GM21526 (cell line): ENCODE results near the gene TTLL9.

ENCODE experiments used
- ATAC-seq: cut with Tn5 transposase; IDR thresholded peaks from one replicate; pipeline ENCODE4 v1.9.1; 2021; ENCODE audit warnings: moderate library complexity; ENCODE audit not compliant: unreplicated experiment, low FRiP score

The TTLL9 gene

DNA sequence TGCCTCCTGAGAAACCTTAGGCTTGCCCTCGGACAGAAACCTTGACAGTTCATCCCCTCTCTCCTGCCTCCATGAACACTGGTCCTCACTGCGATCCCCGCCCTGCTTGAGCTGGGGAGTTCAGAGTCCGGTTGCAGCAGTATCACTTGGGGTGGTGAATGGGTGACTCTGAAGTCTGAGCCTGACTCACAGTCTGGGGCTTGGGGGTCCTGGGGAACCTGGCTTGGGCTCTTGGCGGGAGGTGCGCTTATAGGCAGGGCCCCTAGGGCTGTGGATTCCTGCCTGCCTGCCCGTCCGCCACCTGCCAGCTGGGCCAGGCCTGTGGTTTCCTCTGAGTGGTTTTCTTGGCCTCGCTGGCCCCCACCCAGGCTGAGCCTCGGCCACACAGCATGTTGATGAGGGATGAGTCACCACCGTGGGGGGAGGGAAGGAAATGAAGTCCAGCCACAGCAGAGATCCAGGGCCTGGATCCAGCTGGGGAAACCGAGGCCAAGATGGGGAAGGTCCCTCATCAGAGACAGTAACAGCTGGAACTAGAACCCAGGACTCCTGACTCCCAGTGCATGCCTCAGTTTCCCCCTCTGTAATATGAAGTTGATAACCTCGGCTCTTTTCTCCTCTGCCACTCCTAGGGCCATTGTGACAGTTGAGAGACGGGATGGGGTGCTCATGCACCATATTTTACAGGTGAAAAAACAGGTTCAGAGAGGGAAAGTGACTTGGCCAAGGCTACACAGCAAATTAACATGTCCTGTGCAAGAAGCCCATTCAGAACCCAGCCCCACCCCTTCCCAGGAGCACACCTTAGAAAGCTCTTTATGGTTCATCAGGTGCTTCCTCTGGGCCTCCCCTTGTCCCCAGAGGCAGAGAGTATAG lies 34.2 kb upstream of the TTLL9 start:
- ATAC-seq = no peak

DNA sequence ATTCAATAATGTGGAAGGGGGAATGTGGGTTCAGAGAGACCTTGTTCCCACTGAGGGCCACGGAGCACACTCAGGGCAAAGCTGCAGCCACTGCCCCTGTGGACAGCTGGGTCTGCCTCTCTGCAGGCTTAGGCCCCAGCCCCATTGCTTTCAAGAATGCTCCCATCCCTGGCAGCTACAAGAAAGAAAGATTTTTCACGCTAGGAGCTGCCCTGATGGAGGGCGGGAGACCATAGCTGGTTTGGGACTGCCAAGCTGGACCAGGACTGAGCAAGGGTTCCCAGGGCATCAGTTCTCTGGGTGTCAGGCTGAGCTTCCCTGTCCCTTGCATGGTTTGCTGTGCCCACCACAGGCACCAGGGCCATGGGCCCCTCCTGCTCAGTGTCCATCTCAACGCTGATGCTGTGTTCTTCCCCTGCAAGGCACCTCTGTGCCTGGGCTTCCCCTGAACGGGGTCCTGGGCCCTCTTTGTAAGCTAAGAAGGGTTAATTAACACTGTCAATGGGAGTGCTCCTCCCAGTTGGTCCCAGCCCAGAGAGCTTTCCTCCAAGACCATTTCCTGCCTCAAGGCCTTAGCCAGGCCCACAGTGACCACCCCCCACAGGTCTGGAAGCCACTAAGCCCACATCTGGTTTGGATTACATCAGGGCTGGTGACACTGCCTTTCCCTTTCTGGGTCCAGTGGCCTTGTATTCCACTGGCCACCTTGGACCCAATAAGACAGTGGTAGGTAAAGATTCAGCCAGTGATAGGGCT lies 33.4 kb upstream of the TTLL9 start:
- ATAC-seq = no peak

DNA sequence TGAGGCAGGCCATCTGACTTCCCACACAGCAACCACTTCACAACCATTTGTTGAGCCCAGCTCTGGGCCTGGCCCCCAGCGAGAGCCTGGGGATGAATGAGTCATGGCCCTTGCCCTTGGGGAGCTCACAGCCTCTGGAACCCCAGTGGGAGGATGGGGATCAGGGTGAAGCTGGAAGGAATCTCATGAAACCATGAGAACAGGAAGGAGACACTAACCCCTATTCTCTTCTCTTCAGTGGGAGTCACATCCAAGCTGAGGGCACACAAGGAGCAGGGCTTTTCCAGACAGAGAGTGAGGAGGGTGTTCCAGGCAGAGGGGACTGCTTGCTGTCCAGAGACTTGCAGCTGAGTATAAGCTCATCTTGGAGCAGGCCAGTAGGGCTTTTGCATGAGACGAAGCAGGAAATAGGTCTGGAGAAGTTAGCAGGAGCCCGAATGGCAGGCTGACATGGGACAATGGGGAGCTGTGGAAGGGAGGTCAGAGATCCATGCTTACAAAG lies 32.5 kb upstream of the TTLL9 start:
- no peak for ATAC-seq

DNA sequence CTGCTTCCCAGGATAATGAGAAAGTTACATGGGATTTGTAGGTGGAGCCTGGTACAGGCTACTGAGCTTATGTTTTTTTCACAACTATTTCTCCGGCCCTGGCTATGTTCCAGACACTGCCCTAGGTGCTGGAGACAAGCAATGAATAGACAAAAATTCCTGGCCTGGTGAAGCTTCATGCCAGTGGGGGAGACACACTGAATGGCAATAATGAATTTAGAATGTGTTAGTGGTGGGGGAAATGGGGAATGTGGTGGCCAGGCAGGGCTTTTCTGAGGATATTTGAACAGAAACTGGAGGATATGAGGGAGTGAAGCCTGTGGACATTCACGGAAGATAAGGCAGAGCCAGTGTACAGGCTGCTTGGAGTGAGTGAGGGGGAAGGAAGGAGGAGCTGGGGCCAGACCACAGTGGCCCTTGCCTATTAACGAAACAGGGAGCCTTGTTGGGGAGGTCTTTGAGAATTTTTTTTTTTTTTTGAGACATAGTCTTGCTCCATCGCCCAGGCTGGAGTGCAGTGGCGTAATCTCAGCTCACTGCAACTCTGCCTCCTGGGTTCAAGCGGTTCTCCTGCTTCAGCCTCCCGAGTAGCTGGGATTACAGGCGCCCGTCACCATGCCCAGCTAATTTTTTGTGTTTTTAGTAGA lies 31.7 kb upstream of the TTLL9 start:
- no peak for ATAC-seq

DNA sequence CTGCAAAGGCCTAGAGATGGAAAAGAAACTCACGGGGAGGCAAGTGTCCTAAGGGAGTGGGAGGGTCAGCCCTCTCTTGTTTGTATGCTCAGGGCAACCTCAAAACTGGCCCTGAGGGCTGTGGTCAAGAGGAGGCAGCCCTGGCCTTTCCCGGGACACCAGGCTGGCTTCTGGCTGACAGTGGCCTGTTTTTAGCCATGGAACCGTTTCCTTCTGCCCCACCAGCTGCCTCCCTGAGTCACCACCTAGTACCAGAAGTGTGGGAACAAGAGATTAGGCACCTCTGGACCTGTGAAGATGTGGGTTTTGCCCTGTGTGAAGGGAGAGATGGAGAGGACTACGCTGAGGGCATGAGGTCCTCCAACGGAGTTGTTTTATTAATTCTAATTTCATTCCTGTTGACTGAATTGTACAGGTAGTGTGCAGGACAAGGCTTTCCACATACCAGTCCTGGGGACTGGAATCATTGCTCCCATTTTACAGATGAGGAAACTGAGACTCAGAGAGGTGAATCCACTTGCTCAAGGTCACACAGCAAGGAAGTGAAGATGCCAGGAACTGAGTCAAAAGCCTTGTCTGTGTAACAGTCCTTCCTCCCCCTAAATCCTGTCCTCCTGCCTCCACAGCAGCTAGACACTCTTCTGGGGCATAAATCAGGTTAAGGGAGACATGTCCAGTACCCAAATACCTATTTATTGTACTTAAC lies 30.5 kb upstream of the TTLL9 start:
- ATAC-seq = no peak

DNA sequence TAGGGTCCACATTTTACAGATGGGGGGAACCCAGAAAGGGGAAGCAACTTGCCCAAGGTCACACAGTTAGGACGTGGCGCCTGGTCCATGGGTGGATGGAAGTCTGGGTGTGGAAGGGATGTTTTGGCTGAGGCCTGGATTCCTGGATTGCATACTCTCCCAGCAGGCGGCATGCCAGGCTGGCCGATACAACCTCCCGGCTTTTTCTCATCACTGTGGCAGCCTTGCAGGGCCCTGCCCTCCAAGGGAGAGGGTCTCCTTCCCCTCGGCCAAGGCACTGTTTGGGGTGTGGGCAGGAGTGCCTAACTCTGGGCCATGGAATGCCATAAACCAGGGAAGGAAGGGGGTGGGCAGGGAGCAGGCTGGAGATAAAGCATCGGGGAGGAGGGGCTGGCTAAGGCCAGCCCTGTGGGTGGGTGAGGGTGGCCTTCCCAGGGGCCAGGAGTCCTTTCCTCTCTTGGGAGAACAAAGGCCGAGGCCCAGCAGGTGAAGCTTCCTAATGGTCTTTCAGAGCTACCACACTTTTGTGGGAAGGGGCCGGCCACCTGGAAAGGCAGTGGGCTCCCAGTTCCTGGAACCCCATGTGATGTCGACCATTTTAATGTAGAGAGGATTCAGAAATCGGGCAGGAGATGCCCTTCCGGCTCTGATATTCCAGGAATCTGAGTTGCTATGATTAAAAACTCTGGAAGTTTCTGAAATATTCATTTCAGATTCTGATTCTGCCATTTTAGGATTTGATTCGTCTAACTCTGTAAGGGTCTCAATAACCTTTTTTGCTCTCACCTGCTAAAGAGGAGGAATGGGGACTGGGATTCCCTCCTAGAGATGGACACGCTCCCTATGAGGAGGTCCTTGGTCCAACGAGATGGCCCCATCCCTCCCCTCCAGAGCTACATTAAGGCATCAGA lies 29.3 kb upstream of the TTLL9 start:
- no peak for ATAC-seq

DNA sequence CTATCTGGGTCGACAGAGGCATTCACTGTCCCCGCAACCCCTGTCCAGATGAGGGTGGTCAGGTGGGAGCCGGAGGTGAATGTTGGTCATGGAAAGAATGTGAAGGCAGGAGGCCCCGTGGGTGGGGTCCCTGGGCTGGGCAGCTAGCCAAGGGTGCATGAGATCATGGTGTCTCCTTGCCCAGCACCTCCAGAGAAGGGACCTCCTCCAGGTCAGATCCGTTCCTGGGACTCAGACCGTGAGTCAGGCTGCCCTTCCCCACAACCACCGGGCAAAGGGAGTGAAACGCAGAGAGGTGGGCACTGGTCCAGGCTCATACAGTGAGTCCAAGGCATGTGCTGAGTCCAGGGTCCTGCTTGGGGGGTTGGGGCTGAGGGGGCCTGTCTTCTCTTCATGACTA lies 28.5 kb upstream of the TTLL9 start:
- ATAC-seq = no peak

DNA sequence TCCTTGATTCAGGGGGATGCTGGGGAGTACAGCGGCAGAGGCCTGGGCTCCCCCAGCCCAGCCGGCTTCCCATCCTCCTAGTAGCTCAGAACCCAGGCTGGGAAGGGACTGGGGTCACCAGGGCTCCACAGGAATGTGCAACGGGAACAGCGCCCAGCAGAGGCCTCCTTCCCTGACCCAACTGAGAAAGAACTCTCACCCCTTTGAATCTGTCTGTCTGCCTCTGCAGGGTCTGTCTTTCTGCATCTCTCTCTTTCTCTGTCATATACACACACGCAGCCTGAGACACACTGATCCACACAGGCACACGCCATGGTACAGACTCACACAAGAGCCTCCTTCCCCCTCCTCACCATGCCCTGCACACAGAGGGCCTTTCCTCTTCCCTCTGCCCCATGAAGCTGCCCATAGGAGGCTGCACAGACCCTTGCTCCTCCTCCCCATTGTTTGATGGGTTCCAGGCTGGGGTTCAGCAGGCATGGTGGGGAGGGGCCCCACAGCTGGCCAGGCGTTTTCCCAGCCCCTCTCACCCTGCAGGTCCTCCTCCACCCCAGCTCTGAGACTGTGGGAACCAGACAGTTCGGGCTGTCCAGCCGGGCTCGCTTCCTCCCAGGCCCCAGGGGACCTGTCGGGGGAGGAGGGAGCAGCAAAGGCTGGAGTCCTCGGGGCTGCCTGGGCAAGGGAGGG lies 27.8 kb upstream of the TTLL9 start:
- no peak for ATAC-seq

DNA sequence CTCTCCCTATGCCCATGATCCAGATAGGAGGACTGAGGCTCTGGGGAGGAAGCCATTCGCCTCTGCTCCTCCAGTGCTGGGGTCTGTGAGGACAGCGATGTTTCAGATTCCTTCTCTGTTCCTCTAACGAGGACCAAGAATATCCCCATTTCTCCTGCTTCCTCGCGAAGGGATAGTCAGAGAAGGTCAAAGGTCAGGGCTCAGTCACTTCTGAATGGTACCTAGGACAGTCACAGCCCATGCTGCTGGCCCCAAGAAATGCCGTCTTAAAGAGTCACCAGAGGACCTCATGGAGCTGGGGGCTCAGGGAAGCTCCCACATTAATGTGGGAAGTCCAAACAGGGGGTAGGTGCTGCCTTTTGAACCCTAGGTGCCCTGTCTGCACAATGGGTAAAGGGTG lies 27.1 kb upstream of the TTLL9 start:
- no peak for ATAC-seq

DNA sequence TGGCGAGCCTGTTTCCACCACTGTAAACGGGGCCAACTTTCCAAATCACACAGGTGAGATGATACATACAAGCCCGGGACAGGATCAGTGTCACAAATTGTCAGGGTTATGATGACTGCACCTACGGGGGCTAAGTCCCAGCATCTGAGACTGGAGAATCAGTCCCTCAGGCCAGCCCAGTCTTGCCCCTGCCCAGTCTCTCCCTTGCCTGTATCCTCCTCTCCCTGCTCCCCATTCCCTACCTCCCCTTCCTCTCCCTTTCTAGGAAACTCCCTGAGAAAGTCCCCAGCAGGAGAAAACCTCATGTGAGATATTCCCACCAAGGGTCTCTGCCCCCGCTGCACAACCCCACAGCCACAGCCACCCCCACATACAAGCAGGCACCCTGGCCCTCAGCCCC lies 26.6 kb upstream of the TTLL9 start:
- no peak for ATAC-seq

DNA sequence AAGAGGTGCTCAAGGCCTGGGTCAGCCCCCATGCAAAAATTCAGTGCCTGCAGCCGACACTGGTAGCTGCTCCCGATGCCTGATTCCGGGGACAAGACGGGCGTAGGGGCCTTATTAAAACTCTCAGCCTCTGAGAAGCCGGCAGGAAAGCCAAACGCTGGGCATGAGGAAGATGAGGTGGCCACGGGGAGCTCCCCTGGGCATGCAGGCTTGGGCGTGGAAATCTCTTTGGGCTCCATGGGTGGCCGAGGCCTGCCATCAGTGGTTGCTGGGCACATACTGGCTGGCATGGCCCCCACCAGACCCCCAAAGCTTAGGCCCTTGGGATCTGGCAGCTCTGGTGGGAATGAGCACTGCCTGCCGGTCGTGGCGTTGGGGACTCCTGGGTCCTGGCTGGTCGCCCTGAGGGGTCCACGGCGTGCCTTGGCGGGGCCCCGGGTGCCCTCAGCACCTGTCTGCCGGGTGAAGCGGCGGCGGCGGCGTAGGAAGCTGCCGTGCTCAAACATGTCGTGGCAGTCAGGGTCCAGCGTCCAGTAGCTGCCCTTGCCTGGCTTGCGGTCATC lies 25.6 kb upstream of the TTLL9 start:
- no peak for ATAC-seq

DNA sequence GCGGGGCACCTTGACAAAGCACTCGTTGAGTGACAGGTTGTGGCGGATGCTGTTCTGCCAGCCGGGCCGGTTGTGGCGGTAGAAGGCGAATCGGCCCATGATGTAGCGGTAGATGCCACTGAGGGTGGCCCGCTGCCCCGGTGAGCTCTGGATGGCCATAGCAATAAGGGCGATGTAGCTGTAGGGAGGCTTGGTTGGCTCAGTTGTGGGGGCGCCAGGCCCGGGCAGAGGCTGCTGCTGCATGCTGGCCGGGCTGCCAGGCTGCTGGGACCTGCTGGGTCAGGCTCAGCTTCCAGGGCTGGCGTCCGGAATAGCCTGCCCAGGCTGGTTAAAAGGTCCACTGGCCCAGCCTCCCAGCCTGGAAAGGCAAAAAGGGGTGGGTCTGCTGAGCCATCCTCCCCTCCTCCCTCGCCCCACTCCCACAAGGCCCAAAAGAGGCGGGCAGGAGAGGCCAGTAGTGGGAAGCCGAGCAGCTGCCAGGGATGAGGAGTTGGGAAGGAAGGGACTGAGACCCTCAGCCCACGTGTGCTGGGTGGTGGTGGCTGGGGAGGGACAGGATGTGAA lies 25.1 kb upstream of the TTLL9 start, which contains the start of gene FOXS1:
TSS of gene FOXS1 (minus strand) at position 305 of the 564 bp plus-strand sequence. CDS start at position 243, 62 bp downstream.
- no peak for ATAC-seq

DNA sequence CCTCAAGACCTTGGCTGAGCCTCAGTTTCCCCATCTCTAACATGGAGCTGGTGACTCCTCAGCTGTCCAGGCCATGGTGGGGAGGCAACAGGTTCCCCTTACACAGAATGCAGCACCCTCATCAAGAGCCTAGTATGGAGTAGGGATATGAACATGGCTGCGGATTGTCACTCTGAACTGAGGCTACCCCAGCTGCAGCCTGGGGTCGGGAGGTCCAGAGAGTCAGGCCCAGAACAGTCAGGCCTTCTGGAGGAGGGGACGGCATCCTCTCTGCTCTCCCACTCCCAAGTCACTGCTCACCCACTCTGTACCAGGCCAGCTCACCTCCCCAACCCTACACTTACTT lies 23.7 kb upstream of the TTLL9 start:
- no peak for ATAC-seq

DNA sequence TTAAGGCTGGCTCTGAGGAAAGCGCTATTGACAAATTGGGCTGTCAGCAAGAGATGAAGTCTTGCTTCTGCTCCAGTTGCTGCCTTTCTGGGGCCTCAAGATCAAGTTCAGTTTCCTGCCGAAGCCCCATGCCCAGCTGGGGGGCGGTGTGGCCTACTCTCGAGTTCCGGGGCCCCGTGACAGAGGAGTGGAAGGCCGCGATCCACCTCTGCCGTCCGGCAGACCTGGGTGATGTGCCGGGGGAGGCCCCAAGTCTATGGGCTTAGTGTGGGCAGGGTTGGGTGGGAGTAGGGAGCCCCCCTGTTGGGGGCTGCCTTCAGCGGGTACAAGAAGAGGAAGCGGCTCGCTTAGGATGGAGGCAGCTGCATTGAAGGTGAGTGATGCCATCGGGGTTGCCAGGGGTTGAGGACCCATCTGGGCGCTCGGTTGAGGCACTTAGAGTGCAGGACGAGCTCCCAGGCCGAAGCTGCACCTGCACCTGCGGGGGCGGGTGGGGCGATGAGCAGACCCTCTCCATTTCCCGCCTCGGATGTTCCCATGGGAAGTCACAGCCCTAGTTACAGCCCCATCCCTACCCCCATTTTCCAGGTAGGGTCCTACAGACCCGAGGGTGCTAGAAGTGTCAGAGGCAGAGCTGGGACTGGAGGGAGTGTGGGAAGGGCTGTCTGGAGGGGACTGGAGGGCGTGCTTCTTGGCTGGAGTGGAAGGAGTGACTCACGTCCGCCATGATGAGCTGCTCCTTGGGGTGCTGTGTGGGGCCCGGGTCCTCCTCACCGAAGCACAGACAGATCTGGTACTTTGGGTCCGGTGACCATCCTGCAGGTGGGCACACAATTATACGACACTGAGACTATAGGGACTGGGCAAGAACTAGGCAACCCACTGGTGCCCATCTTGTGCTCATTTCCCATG lies 22.1 kb upstream of the TTLL9 start:
- no peak for ATAC-seq

DNA sequence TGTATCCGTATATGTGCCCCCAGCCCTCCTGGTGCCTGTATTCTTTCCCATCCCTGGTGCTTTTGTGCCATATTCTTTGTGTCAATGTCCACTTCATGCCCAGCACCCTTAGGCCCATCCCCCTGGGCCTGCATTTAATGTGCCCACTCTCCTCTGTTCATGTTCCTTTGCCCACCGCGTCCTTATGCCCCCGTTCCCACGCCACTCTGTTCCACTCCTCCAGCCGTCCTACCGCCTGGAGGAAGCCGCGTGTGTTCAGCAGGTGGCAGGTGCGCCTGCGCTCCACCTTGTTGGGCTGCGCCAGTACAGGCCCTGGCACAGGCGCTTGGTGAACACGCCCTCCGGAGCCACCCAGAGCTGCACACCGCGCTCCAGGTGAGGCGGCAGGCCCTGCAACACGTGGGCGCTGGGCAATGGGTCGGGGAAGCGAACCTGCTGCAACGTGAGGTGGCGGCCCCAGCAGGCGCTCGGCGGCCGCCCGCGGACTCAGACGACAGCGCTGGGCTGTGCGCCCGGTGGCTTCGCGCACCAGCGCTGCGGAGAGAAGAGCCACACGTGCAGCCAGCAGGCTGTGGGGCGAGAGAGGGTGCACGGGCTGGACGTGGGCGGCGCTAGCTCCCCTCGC lies 21.0 kb upstream of the TTLL9 start:
- no peak for ATAC-seq

DNA sequence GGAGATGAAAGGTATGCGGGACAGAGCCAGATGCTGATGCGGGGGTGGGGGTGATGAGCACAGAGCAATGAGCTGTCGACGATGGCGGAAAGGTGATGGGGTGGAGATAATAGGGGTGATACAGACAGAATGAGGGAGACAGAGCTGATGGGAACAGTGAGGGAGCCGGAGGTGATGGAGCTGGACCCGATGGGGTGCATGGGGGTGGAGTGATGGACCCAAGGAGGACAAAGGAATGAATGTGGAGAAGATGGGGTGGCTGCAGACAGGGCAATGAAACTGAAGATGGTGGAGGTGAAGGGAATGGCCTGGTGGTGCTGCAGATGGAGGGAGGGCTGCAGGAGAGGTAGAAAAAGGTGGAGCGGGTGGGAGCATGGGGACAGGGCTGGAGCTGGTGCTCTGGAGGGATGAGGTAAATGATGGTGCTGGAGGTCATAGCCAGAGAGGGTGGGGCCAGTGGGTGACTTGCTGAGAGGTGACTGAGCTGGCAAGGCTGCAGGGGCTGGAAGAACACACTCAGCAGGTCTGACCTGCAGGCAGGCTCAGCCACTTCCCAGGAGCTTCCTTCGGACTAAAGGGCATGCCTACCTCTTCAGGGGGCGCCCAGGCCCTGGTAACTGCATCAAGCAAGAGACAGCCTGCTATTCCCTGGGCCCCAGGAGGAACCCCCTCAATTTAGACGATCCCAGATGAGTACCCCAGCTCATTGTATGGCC lies 19.0 kb upstream of the TTLL9 start:
- no peak for ATAC-seq
